Measurements from ENCODE around the gene KCNK18.

Gene KCNK18

GRCh38 chr10:117254774-117255735 is 57.8 kb downstream of the KCNK18 start:
- DNase-seq, result no peak

GRCh38 chr10:117255835-117256460 is 58.7 kb downstream of the KCNK18 start:
- DNase-seq, result no peak

- no peak for DNase-seq
Observed at GRCh38 chr10:117256910-117257309, 59.6 kb downstream of the KCNK18 start.

- no peak for DNase-seq
Observed at GRCh38 chr10:117257721-117258120, 60.4 kb downstream of the KCNK18 start.

- DNase-seq, result no peak
Observed at GRCh38 chr10:117259279-117259678, 62.0 kb downstream of the KCNK18 start.

Data from effector CD4-positive, alpha-beta T cell (primary cell).